ENCODE data around the gene PPP1R12C.

PPP1R12C gene

DNA sequence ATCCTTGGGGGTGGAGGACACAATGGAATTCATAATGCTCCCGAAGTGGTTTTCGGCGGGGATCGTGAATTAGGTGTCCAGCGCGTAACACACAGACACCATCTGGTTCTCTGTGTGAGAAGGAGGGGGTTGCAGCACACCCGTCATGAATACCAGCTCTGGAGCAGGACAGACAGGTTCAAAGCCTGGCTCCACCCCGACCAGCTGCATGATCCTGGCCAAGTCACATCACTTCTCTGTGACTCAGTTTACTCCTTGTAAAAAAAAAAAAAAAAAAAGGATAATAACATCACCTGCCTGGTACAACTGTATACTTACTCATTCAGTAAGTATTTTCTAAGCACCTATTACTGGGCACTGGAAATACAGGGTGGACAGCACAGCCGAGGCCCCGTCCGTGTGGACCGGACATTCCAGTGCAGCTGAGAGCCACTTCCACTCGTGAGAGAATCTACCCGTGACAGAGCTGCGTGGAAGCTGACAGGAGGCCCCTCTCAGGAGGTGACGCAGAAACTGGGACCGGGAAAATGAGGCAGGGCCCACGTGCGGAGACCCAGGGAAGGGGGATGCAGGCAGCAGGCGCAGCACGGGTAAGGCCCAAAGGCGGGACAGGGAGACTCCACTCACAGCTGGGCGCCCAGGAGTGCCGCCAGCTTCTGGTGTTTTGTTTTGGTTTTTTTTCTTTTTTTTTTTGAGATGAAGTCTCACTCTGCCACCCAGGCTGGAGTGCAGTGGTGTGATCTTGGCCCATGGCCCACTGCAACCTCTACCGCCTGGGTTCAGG lies 66.5 kb downstream of the PPP1R12C start:
- DNase-seq (ENCODE audit: low spot score in 2 of 2) (no peak), ATAC-seq (ENCODE audit: low read depth) (no peak)
- H3K36me3 Mint-ChIP-seq, result peaks cover 34% of the 10 kb centered on the region
- no peak overlapping the region for H3K4me3 Mint-ChIP-seq
- H3K27ac Mint-ChIP-seq, result no peak overlapping the region
- H3K4me1 Mint-ChIP-seq, result no peaks in the 10 kb centered on the region
- H3K27me3 Mint-ChIP-seq, result no peaks in the 10 kb centered on the region
- H3K9me3 Mint-ChIP-seq, result no peaks in the 10 kb centered on the region

DNA sequence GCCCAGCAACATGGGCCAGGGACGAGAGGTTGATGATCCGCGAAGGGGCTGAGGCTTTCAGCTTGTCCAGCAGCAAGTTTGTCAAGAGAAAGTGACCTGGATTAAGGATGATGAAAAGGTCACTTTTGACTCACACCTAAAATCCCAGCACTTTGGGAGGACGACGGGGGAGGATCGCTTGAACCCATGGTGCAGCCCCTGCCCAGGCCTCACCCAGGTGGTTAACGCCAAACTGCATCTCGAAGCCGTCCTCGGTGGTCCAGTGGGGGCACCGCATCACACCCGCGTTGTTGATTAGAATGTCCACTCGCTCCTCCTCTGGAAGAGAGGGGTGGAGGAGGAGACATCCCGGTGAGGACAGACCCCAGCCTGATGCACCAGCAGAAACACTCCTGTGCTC lies 69.0 kb downstream of the PPP1R12C start:
- DNase-seq (ENCODE audit: low spot score in 2 of 2), result no peak
- Mint-ChIP-seq H3K36me3 (peaks cover 37% of the 10 kb centered on the region), H3K27me3 (no peaks in the 10 kb centered on the region), H3K4me3 (no peak overlapping the region), H3K4me1 (no peaks in the 10 kb centered on the region), H3K9me3 (no peaks in the 10 kb centered on the region), H3K27ac (no peak overlapping the region)
- no peak for ATAC-seq (ENCODE audit: low read depth)

DNA sequence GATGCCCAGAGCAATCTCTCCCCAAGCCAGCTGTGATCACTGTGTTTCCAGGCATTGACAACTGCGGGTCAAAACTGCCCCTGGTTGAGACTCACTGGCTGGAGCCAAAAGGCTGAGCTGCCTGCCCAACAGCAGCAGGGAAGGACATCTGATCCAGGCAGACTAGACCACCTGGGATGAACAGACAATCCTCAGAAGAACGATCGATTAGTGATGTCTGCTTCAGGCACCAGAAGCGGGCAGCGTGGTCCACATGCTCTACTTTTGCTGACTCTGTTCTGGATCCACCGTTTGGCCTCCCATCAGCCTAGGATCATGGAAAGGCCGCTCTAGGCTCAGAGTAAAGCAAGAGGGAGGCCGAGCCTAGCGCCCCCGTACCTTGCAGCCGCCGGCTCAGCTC lies 69.5 kb downstream of the PPP1R12C start:
- DNase-seq (ENCODE audit: low spot score in 2 of 2), result no peak
- H3K36me3 Mint-ChIP-seq, result peaks cover 34% of the 10 kb centered on the region
- ATAC-seq (ENCODE audit: low read depth), result no peak
- H3K4me1 Mint-ChIP-seq, result no peaks in the 10 kb centered on the region
- no peaks in the 10 kb centered on the region for H3K27me3 Mint-ChIP-seq
- no peak overlapping the region for H3K4me3 Mint-ChIP-seq
- H3K27ac Mint-ChIP-seq, result no peak overlapping the region
- H3K9me3 Mint-ChIP-seq, result no peaks in the 10 kb centered on the region

DNA sequence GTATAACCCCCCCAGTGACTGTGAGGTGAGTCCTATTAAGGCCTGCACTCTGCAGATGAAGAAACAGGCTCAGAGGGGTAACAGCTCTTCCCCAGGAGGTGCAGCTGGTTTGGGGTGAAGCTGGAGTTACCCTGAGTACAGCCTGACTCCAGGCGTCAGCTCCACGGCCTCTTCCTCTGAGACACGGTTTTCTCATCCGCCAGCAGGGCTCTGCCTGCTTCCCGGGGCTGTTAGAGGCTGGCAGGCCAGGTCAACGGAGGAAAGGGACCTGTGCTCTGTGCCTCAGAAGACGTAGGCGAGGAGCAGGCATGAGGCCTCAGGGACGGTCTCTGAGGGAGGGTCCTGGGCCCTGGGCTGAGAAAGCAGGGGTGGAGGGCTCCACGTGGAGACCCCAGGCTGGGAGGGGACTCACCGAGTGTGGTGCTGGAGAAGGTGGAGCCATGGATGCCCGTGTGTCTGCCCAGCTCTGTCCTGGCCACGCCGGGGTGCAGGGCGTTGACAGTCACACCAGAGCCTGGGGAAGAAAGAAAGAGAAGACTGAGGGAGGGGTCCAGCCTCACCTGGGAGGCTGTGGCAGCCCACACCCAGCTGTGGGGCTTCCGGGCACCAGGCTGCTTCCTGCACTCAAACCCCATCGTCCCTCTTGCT lies 70.3 kb downstream of the PPP1R12C start:
- Mint-ChIP-seq H3K4me1 (no peaks in the 10 kb centered on the region), H3K36me3 (peaks cover 36% of the 10 kb centered on the region), H3K4me3 (no peak overlapping the region), H3K9me3 (no peaks in the 10 kb centered on the region), H3K27ac (no peak overlapping the region), H3K27me3 (no peaks in the 10 kb centered on the region)
- ATAC-seq (ENCODE audit: low read depth), result no peak
- no peak for DNase-seq (ENCODE audit: low spot score in 2 of 2)

DNA sequence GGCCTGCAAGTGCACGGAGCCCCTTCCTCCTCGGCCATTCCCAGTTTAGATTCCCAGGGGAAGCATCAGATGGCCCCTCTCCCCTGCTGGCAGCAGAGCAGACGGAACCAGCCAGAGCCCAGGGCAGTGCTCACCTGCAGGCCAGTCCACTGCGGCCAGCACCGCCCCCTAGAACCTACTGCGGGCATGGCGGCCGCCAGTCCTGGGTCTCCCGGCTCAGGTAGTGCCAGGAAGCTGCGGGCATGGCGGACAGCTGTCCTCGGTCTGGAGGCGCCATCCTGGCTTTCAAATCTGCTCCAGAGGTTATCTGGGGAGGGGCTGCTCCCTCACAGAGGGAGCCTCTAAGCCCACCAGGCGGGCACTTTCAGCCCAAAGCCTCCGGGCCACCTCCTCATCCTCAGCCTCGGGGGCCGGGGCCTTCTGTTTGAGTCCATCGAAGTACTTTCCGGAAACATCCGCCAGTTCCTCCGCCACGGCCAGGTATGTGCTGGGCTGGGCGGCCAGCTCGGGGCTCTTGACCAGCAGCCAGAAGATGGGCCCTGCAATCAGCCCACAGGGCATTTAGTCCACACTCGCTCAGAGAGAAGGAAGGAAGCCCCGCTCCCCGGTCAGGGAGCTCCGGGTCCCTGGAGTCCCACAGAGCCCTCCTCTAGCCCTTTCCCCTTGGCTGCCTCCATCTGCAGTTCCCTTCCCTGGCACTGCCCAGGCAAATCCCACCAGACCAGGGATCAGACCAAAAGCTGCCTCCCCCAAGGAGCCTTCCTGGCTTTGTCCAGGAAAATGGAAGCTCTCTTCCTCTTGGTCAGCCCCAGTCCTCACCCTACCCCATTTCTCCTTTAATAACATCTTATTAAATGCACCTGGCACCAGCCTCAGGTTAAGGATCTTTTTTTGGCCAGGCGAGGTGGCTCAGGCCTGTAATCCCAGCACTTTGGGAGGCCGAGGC lies 72.4 kb downstream of the PPP1R12C start:
- Mint-ChIP-seq H3K27ac (no peak overlapping the region), H3K36me3 (peaks cover 30% of the 10 kb centered on the region), H3K4me3 (no peak overlapping the region), H3K9me3 (no peaks in the 10 kb centered on the region), H3K27me3 (no peaks in the 10 kb centered on the region), H3K4me1 (no peaks in the 10 kb centered on the region)
- ATAC-seq (ENCODE audit: low read depth), result no peak
- no peak for DNase-seq (ENCODE audit: low spot score in 2 of 2)

DNA sequence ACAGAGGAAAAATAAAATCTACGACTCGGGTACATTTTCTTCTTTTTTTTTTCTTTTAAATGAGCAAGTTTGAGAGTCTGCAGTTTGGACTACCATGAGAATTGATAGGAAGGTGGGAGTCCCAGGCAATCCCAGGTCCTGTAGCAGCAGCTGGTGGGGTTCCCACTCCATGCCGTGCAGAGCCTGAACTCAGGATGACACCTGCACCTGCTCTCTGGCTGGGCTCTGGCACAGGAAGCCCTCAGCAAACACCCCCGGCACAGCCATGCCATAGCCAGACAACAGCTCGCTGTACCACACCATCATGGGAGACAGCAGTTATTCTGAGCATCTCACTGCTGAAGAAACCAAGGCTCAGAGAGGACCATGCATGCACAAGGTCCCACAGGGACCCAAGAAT lies 73.2 kb downstream of the PPP1R12C start:
- Mint-ChIP-seq H3K4me1 (no peaks in the 10 kb centered on the region), H3K36me3 (peaks cover 31% of the 10 kb centered on the region)

DNA sequence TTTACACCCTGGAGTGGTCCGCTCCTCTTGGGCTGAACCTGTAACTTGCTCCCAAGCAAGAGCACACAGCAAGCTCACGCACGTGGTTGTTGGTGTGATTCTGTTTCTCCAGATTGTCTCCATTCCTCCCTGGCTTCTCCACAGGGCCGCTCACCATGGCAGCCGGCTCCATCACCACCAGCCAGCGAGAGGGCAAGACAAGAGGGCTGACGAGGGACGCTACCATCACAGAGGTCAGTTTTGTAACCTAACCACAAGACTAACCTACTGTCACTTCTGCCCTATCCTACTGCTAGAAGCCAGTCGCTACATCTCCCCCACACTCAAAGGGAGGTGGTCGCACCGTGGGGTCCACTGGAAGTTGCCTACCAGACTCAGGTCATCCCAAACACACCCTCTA lies 74.7 kb downstream of the PPP1R12C start:
- no peak overlapping the region for H3K4me3 Mint-ChIP-seq
- H3K36me3 Mint-ChIP-seq, result peaks cover 19% of the 10 kb centered on the region
- no peaks in the 10 kb centered on the region for H3K4me1 Mint-ChIP-seq
- no peak overlapping the region for H3K27ac Mint-ChIP-seq
- no peak for ATAC-seq (ENCODE audit: low read depth)
- H3K27me3 Mint-ChIP-seq, result no peaks in the 10 kb centered on the region
- no peak for DNase-seq (ENCODE audit: low spot score in 2 of 2)
- no peaks in the 10 kb centered on the region for H3K9me3 Mint-ChIP-seq

More for the DNA sequence above, 73.2 kb downstream of the PPP1R12C start:
- H3K9me3 Mint-ChIP-seq, result no peaks in the 10 kb centered on the region
- ATAC-seq (ENCODE audit: low read depth), result no peak
- DNase-seq (ENCODE audit: low spot score in 2 of 2), result no peak
- no peak overlapping the region for H3K4me3 Mint-ChIP-seq
- no peaks in the 10 kb centered on the region for H3K27me3 Mint-ChIP-seq
- H3K27ac Mint-ChIP-seq, result no peak overlapping the region

DNA sequence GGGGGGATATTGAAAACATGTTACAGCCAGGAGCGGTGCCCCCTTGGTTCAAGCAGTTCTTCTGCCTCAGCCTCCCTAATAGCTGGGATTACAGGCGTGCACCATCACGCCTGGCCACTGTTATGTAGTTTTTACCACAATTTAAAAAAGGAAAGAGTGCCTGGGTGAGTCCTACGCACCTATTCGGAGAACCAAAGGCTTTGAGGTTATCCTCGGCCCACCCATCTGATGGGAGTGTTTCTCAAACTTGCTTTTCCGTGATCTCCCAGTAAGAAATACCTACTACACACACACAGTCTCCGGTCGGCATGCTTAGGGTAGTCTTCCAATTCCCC lies 75.1 kb downstream of the PPP1R12C start:
- no peak for DNase-seq (ENCODE audit: low spot score in 2 of 2)
- H3K9me3 Mint-ChIP-seq, result no peaks in the 10 kb centered on the region
- no peak overlapping the region for H3K4me3 Mint-ChIP-seq
- no peak overlapping the region for H3K27ac Mint-ChIP-seq
- H3K27me3 Mint-ChIP-seq, result no peaks in the 10 kb centered on the region
- H3K36me3 Mint-ChIP-seq, result peaks cover 19% of the 10 kb centered on the region
- no peaks in the 10 kb centered on the region for H3K4me1 Mint-ChIP-seq
- no peak for ATAC-seq (ENCODE audit: low read depth)

DNA sequence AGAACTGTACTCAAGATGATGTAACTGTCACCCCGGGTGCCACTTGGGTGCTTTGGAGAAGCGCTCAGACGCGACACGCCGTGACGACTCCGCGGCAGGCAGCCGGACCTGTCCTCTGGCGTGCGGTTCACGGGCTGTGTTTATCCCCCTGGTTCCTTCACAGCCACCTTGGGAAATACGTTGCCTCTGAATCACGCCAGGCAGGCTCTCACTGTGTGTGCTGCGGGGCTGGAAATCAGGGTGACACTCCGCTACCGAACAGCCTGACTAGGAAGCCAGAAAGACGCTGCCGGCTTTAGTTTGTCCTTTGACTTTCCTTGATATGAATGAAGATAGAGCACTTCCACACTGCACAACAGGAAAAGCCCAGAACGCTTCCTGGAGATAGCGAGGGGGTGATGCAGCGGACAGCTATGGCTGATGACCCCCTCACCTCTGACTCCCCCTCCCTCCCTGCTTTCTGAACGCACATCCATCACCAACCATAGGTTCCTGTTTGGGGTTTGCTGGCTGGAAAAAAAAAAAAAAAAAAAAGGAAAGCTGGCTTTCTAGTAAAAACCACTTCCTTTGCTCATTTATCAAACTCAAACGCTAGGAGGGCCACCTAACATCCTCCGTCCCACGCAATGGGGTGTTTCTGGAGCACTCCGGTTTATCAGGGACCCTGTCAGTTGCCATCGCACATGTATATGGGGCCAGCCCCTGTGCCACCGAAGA lies 75.7 kb downstream of the PPP1R12C start:
- peaks cover 16% of the 10 kb centered on the region for H3K36me3 Mint-ChIP-seq

DNA sequence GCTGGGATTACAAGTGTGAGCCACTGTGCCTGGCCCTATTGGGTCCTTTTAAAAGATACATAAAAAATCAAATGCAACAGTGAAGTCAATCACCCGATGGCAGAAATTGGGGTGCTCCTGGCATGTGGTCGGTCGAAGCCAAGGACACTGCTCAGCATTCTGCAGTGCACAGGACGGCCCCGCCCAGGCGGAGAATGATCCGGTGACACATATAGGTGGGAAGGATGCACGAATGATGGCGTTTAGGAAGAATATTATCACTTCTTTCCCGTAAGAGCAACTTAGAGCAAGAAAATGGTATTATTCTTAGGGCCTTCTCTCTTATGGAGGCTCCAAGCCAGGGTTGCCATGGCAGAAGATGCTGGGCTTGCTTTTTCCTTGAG lies 76.2 kb downstream of the PPP1R12C start:
- H3K27ac Mint-ChIP-seq, result no peak overlapping the region
- H3K4me1 Mint-ChIP-seq, result no peaks in the 10 kb centered on the region
- no peak overlapping the region for H3K4me3 Mint-ChIP-seq

More for the DNA sequence above, 75.7 kb downstream of the PPP1R12C start:
- DNase-seq (ENCODE audit: low spot score in 2 of 2) (no peak), ATAC-seq (ENCODE audit: low read depth) (no peak)
- no peaks in the 10 kb centered on the region for H3K27me3 Mint-ChIP-seq
- H3K9me3 Mint-ChIP-seq, result no peaks in the 10 kb centered on the region
- H3K27ac Mint-ChIP-seq, result no peak overlapping the region
- no peak overlapping the region for H3K4me3 Mint-ChIP-seq
- H3K4me1 Mint-ChIP-seq, result no peaks in the 10 kb centered on the region

More for the DNA sequence above, 76.2 kb downstream of the PPP1R12C start:
- H3K27me3 Mint-ChIP-seq, result no peaks in the 10 kb centered on the region
- H3K36me3 Mint-ChIP-seq, result peaks cover 16% of the 10 kb centered on the region
- ATAC-seq (ENCODE audit: low read depth) (no peak), DNase-seq (ENCODE audit: low spot score in 2 of 2) (no peak)
- no peaks in the 10 kb centered on the region for H3K9me3 Mint-ChIP-seq

Measured in memory B cell (primary cell).